IMR-90 (cell line): ENCODE results near the gene IFNK. TPM values are rescaled to one million over a fixed set of nuclear protein-coding genes. Genes with fewer than 3 reads are reported as not detected.

Experiments used
- ATAC-seq: fragments of 200-7000 bp; cut with Tn5 transposase; 2 replicates; pipeline ENCODE4 v1.9.1; 2020; ENCODE audit warnings: low read depth, mild to moderate bottlenecking, moderate library complexity
- BruUV-seq: library from RNA; stranded (reverse); fragments of 400-500 nt; replicated peaks from 2 replicates; lab custom pipeline; 2021; lab: Mats Ljungman, UMichigan
- CTCF ChIA-PET: fragments of 300-600 bp; formaldehyde crosslinking; extraction: SDS; loops from one replicate; lab custom pipeline; 2021; ENCODE audit warnings: antibody characterized with exemption; lab: Yijun Ruan, JAX
- POLR2A ChIA-PET: fragments of 300-600 bp; sonication (Branson Sonifier 250); formaldehyde crosslinking; loops from one replicate; lab custom pipeline; 2022; ENCODE audit warnings: antibody characterized with exemption; ENCODE audit not compliant: unreplicated experiment; lab: Charles Lee
- DNase-seq: peaks from one replicate; pipeline ENCODE4 v3.0.0; 2013
- H2AFZ ChIP-seq: replicated peaks from 2 replicates; pipeline ENCODE3; 2013; ENCODE audit warnings: low read length, mild to moderate bottlenecking; ENCODE audit not compliant: poor library complexity
- H2AK5ac ChIP-seq: 2 replicates; pipeline ENCODE4 v1.6.1; 2013; ENCODE audit warnings: low read depth, low read length, inconsistent platforms
- H2AK9ac ChIP-seq: replicated peaks from 2 replicates; pipeline ENCODE3; 2013; ENCODE audit warnings: mild to moderate bottlenecking, low read depth, low read length, moderate library complexity; ENCODE audit not compliant: poor library complexity
- H2BK120ac ChIP-seq: 2 replicates; pipeline ENCODE4 v1.6.1; 2013; ENCODE audit warnings: low read depth, low read length, inconsistent platforms
- H2BK15ac ChIP-seq: 3 replicates; pipeline ENCODE4 v1.6.1; 2013; ENCODE audit warnings: low read depth, low read length, inconsistent platforms
- H2BK20ac ChIP-seq: 2 replicates; pipeline ENCODE4 v1.6.1; 2013; ENCODE audit warnings: low read depth, mild to moderate bottlenecking, inconsistent platforms, low read length, moderate library complexity
- H2BK5ac ChIP-seq: 2 replicates; pipeline ENCODE4 v1.6.1; 2013; ENCODE audit warnings: mild to moderate bottlenecking, low read depth, low read length, inconsistent platforms; ENCODE audit not compliant: poor library complexity, severe bottlenecking
- H3K14ac ChIP-seq: replicated peaks from 2 replicates; pipeline ENCODE4 v1.6.1; 2013; ENCODE audit warnings: low read depth, low read length, inconsistent platforms
- H3K18ac ChIP-seq: 2 replicates; pipeline ENCODE4 v1.6.1; 2013; ENCODE audit warnings: low read depth, low read length, control low read depth
- H3K23ac ChIP-seq: 2 replicates; pipeline ENCODE4 v1.6.1; 2013; ENCODE audit warnings: low read depth, low read length, inconsistent platforms
- H3K27ac ChIP-seq: 2 replicates; pipeline ENCODE4 v1.5.1; 2013; ENCODE audit warnings: mild to moderate bottlenecking, control low read depth, low read length; ENCODE audit not compliant: insufficient read depth
- H3K27me3 ChIP-seq: 2 replicates; pipeline ENCODE4 v1.6.1; 2013; ENCODE audit warnings: low read length; ENCODE audit not compliant: control insufficient read depth, insufficient read depth
- H3K36me3 ChIP-seq: 2 replicates; pipeline ENCODE4 v1.6.1; 2013; ENCODE audit warnings: low read length, mixed read lengths; ENCODE audit not compliant: control insufficient read depth, insufficient read depth
- H3K4ac ChIP-seq: 2 replicates; pipeline ENCODE4 v1.6.1; 2013; ENCODE audit warnings: low read depth, low read length, inconsistent platforms
- H3K4me1 ChIP-seq: 2 replicates; pipeline ENCODE4 v1.6.1; 2013; ENCODE audit warnings: low read length, mixed read lengths; ENCODE audit not compliant: control insufficient read depth, insufficient read depth
- H3K4me2 ChIP-seq: 2 replicates; pipeline ENCODE4 v1.6.1; 2013; ENCODE audit warnings: low read depth, mild to moderate bottlenecking, control low read depth, low read length, moderate library complexity
- H3K4me3 ChIP-seq: 2 replicates; pipeline ENCODE4 v1.5.1; 2013; ENCODE audit warnings: low read depth, mild to moderate bottlenecking, control low read depth, low read length, moderate library complexity; ENCODE audit not compliant: insufficient read depth
- H3K56ac ChIP-seq: 2 replicates; pipeline ENCODE4 v1.6.1; 2013; ENCODE audit warnings: low read length, inconsistent platforms; ENCODE audit not compliant: insufficient read depth; ENCODE audit errors: extremely low read depth
- H3K79me1 ChIP-seq, 2 experiments: 2 replicates each; pipeline ENCODE4 v1.6.1; 2013; ENCODE audit warnings: low read length in 2 of 2, inconsistent platforms in 1 of 2, low read depth in 1 of 2
- H3K9ac ChIP-seq: 2 replicates; pipeline ENCODE4 v1.6.1; 2013; ENCODE audit warnings: low read depth, low read length, control low read depth
- H3K9me1 ChIP-seq: 2 replicates; pipeline ENCODE4 v1.6.1; 2013; ENCODE audit warnings: low read length, inconsistent platforms; ENCODE audit not compliant: insufficient read depth
- H3K9me3 ChIP-seq: 2 replicates; pipeline ENCODE4 v1.6.1; 2013; ENCODE audit warnings: low read length; ENCODE audit not compliant: control insufficient read depth, insufficient read depth
- H4K20me1 ChIP-seq: 2 replicates; pipeline ENCODE4 v1.6.1; 2013; ENCODE audit warnings: low read length, inconsistent platforms; ENCODE audit not compliant: insufficient read depth
- H4K5ac ChIP-seq: 2 replicates; pipeline ENCODE4 v1.6.1; 2013; ENCODE audit warnings: mild to moderate bottlenecking, low read depth, low read length, control low read depth
- H4K8ac ChIP-seq, 2 experiments: 2 replicates each; pipeline ENCODE4 v1.6.1; 2013; ENCODE audit warnings: low read depth in 2 of 2, low read length in 2 of 2, control low read depth in 1 of 2, inconsistent platforms in 1 of 2
- H4K91ac ChIP-seq: 2 replicates; pipeline ENCODE4 v1.6.1; 2013; ENCODE audit warnings: low read depth, low read length, inconsistent platforms; ENCODE audit not compliant: insufficient read depth
- RAD21 ChIP-seq: IDR thresholded peaks from 2 replicates; pipeline ENCODE4 v1.6.1; 2012; ENCODE audit warnings: low read length, improper control_type of control experiment
- RCOR1 ChIP-seq: IDR thresholded peaks from 2 replicates; pipeline ENCODE4 v1.6.1; 2012; ENCODE audit warnings: mild to moderate bottlenecking, low read length, improper control_type of control experiment; ENCODE audit not compliant: insufficient replicate concordance
- SMC3 ChIP-seq: fragments of 150-350 bp; IDR thresholded peaks from 2 replicates; pipeline ENCODE4 v1.6.1; 2016; ENCODE audit warnings: low read depth, mild to moderate bottlenecking, antibody characterized with exemption, low read length, moderate library complexity
- WGBS, 2 experiments: methylation state at CpG; one replicate each; pipeline versions ENCODE4 v1.1.5 to v1.1.7; 2013; ENCODE audit warnings: missing lambda C conversion rate in 2 of 2; ENCODE audit not compliant: insufficient read length in 1 of 2; ENCODE audit errors: extremely low coverage in 2 of 2; 5-methylcytosine and 5-hydroxymethylcytosine counted together
- dilution Hi-C: fragments of 300-500 bp; cut with HindIII; formaldehyde crosslinking; loops from one replicate; pipeline ENCODE4 v1.14.3; 2018; ENCODE audit warnings: low sequenced_read_pairs; ENCODE audit not compliant: unreplicated experiment
- in situ Hi-C: fragments of 300-500 bp; cut with MboI; formaldehyde crosslinking; loops from 3 replicates; pipeline ENCODE4 v1.14.3; 2019; ENCODE audit warnings: low sequenced_read_pairs, inconsistent platforms, mixed read lengths
- intact Hi-C: fragments of 100-400 bp; cut with micrococcal nuclease; formaldehyde crosslinking; loops from 2 replicates; pipeline ENCODE4 v1.10.0; 2022
- polyA plus RNA-seq, 3 experiments: library from polyadenylated mRNA; depleted of rRNA; stranded (reverse); fragments of >200 nt; gene quantifications; 2 replicates each; pipeline ENCODE4 v1.2.3, GENCODE V29; 2012; ENCODE audit warnings: low replicate concordance in 1 of 3
- total RNA-seq: library from RNA; depleted of rRNA; stranded (reverse); fragments of >200 nt; gene quantifications from 2 replicates; pipeline ENCODE4 v1.2.3, GENCODE V29; 2012
- TF ChIP-seq, protein P1 (sequence below): conservative IDR thresholded peaks from 2 replicates; pipeline ENCODE4 v1.5.1; 2012; ENCODE audit warnings: mild to moderate bottlenecking, low read depth, low read length, improper control_type of control experiment

IFNK gene
- total and polyA plus RNA-seq, 2 of the 4 experiments (the other 2 are of a cell fraction): not detected

DNA sequence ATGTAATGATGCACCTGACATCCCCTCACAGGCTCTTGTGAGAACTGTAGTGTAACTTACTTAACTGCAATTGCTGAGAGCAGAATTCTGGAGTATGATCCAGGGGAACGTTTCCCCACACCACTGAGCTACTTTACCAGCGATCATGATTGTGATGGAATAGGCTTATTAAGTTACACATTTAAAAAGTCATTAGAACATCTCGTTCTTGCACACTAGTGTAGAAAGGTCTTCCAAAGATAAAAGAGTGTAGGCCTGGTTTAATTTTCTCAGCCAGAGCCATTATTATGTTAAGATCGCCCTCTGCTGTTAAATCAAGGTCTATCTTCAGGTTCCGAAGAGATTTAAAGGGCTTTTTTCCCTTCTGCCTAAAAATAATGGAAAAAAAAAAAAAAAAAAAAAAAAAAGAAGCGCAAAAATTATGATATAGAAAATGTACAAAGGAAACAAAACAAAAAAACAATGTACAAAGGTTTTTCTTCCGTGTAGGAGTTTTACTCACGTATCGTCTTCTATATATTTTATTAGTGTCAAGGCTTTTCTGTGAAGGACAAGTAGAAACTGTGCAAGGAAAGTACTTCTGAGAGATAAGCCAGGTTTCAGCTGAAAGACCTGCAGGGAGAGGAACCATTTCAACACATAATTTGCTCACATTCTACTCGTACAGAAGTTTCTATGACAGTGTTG, 24.1 kb downstream of the IFNK start:
- ATAC-seq: peak; percentile 93
- Histone ChIP-seq H2AK5ac (no peak overlapping the region), H3K56ac (no peak overlapping the region), H3K9me1 (no peaks in the 10 kb centered on the region), H3K4me2 (no peak overlapping the region), H4K91ac (no peak overlapping the region), H2BK15ac (no peak overlapping the region), H4K20me1 (no peaks in the 10 kb centered on the region), H4K5ac (no peak overlapping the region), H3K23ac (no peak overlapping the region), H3K9me3 (no peaks in the 10 kb centered on the region), H3K4ac (no peak overlapping the region), H3K36me3 (no peaks in the 10 kb centered on the region; the same call in 1 of the 2 replicates), H2BK20ac (no peak overlapping the region), H3K4me1 (peaks cover 2% of the 10 kb centered on the region; the same call in 1 of the 2 replicates), H2BK120ac (no peak overlapping the region), H3K79me1 (no peaks in the 10 kb centered on the region), H3K9ac (no peak overlapping the region), H2AFZ (no peak overlapping the region), H4K8ac (no peak overlapping the region), H3K14ac (no peak overlapping the region), H3K27ac (no peak overlapping the region), H2BK5ac (no peak overlapping the region), H3K4me3 (no peak overlapping the region), H3K18ac (no peak overlapping the region), H2AK9ac (no peak overlapping the region), H3K27me3 (no peaks in the 10 kb centered on the region)
- POLR2A ChIA-PET: no interaction called here
- BruUV-seq: no TSS peak
- in situ Hi-C loops: no loop called here
- intact Hi-C loops: loop anchor here (1.0 to 10.0 kb wide), 4 partner anchors 215 to 801 kb away; no protein-coding TSS in a partner anchor
- DNase-seq: peak; percentile 51
- peak; percentile 75 for TF ChIP-seq RAD21
- TF ChIP-seq SMC3: peak; percentile 73
- no peak for TF ChIP-seq RCOR1
- TF ChIP-seq, protein P1, sequence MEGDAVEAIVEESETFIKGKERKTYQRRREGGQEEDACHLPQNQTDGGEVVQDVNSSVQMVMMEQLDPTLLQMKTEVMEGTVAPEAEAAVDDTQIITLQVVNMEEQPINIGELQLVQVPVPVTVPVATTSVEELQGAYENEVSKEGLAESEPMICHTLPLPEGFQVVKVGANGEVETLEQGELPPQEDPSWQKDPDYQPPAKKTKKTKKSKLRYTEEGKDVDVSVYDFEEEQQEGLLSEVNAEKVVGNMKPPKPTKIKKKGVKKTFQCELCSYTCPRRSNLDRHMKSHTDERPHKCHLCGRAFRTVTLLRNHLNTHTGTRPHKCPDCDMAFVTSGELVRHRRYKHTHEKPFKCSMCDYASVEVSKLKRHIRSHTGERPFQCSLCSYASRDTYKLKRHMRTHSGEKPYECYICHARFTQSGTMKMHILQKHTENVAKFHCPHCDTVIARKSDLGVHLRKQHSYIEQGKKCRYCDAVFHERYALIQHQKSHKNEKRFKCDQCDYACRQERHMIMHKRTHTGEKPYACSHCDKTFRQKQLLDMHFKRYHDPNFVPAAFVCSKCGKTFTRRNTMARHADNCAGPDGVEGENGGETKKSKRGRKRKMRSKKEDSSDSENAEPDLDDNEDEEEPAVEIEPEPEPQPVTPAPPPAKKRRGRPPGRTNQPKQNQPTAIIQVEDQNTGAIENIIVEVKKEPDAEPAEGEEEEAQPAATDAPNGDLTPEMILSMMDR: peak; percentile 74
- no CpG with 5 or more reads among the region's 10 CpGs for WGBS, 2 experiments
- CTCF ChIA-PET: interaction anchor here (0.6 to 1.0 kb wide), 3 partner anchors 11 to 215 kb away, joined by 3 to 4 read pairs (median 4); no protein-coding TSS in a partner anchor
- dilution Hi-C loops: no loop called here
